Cardiac fibroblast (primary cell): ENCODE data around the gene ABCC10.

Experiments
- DNase-seq, 2 donors: peaks; one replicate each; pipeline versions ENCODE4 v3.0.0 to v3.0.0-alpha.2; 2010; ENCODE audit warnings: low read depth in 2 of 2
- H3K4me3 ChIP-seq, 2 donors: replicated peaks in 1 of 2; 1 replicate in 1 of 2; 2 replicates in 1 of 2; pipeline ENCODE4 v1.5.1; 2011; ENCODE audit warnings: low read depth in 2 of 2, low read length in 2 of 2, mild to moderate bottlenecking in 2 of 2, moderate library complexity in 1 of 2
- TF ChIP-seq, protein P1 (sequence below): IDR thresholded peaks from one replicate; pipeline ENCODE4 v1.5.1; 2011; ENCODE audit warnings: low read depth, mild to moderate bottlenecking, low read length, inconsistent platforms

Gene ABCC10

DNA sequence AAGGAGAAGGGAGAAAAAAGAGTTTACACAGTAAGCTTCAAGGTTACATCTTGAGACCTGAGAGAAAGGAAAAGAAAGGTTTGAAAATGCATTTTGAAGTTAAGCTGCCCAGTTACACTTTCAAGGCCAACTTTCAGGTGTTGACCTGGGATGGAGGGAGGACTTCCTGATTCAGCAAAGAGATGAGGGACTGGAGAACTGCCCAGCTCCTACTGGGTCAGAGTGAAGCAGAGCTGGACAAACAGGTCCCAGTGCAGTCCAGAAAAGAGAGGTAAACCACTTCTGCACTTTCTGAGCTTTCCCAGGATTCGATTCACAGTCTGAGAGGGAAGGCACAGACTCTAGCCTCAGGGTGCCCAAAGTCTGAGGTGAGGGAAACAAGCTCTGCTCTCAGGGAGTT lies 44.1 kb downstream of the ABCC10 start:
- TF ChIP-seq, protein P1, sequence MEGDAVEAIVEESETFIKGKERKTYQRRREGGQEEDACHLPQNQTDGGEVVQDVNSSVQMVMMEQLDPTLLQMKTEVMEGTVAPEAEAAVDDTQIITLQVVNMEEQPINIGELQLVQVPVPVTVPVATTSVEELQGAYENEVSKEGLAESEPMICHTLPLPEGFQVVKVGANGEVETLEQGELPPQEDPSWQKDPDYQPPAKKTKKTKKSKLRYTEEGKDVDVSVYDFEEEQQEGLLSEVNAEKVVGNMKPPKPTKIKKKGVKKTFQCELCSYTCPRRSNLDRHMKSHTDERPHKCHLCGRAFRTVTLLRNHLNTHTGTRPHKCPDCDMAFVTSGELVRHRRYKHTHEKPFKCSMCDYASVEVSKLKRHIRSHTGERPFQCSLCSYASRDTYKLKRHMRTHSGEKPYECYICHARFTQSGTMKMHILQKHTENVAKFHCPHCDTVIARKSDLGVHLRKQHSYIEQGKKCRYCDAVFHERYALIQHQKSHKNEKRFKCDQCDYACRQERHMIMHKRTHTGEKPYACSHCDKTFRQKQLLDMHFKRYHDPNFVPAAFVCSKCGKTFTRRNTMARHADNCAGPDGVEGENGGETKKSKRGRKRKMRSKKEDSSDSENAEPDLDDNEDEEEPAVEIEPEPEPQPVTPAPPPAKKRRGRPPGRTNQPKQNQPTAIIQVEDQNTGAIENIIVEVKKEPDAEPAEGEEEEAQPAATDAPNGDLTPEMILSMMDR, result no peak
- no peak overlapping the region for H3K4me3 ChIP-seq
- no peak for DNase-seq

DNA sequence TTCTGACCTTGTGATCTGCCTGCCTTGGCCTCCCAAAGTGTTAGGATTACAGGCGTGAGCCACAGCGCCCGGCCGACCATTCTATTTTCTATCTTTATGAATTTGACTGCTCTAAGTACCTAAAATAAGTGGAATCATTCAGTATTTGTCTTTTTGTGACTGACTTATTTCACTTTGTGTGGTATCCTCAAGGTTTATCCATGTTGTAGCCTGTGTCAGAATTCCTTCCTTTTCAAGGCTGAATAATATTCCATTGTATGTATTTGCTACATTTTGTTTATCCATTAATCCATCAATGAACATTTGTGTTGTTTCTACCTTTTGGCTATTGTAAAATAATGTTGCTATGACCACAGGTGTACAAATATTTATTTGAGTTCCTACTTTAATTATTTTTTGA lies 45.2 kb downstream of the ABCC10 start:
- TF ChIP-seq, protein P1, result no peak
- DNase-seq, result no peak
- no peak overlapping the region for H3K4me3 ChIP-seq

DNA sequence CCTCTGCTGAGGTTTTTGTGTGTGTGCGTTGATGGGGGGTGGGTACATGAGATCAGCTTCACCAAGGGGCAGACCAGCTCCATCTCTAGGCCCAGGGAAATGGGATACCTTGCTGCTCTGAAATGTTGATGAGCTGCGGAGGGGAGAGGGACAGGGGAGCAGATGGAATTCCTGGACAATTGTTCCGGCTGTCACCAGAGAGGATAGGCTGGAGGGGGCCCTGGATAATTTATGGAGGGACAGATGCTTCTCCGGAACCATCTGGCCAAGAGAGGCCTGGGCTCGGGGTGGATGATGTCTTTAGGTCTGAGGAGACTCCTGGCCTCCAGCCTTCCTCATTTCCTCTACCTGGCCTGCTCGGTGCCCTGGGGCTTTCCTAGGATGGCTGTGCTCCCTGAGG lies 48.2 kb downstream of the ABCC10 start:
- no peak for DNase-seq
- no peak overlapping the region for H3K4me3 ChIP-seq
- TF ChIP-seq, protein P1, result no peak

DNA sequence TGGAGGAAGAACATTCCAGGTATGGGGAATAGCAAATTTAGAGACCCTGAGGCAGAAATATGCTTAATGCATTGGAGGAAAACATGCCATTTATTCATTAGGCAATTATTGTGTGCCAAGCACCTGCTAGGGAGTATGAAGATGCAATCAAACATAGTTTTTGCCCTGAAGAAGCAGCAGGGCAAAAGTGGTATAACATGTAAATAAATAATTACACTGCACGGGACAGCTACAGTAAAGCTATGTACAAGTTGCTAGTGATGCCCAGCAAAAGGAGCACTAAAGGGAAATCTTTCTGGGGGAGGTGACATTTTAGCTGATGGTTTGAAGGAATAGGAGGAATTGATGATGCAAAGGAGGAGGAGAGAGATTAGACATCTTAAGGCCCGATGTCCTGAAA lies 49.4 kb downstream of the ABCC10 start:
- H3K4me3 ChIP-seq, result peak overlapping the region in 1 of 2 donors; percentile 66
- DNase-seq, result no peak
- TF ChIP-seq, protein P1, result no peak

DNA sequence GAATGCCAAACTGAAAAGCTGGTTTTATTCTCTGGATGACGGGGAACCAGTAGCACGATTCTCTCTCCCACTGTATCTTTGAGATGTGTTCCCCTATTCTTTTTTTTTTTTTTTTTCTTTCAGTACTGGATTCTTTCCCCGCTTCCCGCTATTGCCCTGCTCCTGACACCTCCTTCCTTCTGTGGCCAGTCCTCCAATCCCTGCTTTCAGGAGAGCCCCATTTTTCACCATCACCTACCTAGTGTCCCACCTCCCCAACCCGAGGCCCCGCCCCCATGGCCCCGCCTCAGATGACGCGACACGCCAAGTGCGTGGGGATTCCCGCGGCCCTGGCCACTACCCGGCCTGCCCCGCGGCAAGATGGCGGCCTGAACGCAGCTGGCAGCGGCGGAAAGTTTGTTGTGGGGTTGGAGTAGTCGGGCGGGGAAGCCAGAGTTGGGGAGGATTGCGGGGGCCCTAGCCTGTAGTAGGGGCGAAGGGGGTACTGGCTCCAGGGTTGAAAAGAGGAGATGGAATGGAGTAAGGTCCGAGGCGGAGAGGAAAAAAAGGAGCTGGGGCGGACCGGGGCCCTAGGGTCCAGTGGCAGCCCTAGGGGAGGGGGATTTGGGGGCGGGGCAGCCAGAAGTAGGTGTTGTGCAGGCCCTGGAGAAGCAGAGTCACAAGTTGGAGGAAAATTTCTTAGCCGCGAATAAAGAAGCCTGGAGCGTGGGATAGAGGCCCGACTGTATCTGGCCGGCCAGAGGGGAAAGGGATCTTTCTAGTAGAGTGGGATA lies 50.1 kb downstream of the ABCC10 start, which contains the start of gene TJAP1:
TSS of gene TJAP1 (plus strand) at position 336 of the 773 bp plus-strand sequence. CDS start 21,432 bp downstream, outside the sequence.
- TF ChIP-seq, protein P1, result no peak
- DNase-seq, result peak; percentile 78 to 83
- H3K4me3 ChIP-seq, result peak within 1 kb of the TSS; percentile 61 to 66

DNA sequence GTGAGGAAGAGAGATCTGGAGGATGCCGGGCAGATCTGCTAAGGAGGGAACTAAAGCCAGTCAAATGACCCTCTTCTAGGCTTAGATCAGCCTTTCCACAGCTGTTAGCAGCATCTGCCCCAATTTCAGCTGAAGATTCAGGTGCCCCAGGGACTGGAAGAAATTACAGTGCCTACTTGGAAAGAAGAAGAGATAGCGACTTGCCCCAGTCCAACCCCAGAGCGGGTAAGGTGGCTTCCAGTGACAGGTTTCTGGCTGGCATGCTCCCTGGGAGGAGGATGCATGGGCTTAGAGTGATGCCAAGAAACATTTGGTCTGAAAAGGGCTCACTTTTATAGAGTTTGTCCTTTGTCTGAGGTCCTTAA lies 50.6 kb downstream of the ABCC10 start:
- no peak for DNase-seq
- peak overlapping the region; percentile 61 to 66 for H3K4me3 ChIP-seq
- TF ChIP-seq, protein P1, result no peak
